CD14-positive monocyte (primary cell): ENCODE data around the gene PTTG1IP. TPM values are rescaled to one million over a fixed set of nuclear protein-coding genes. Genes with fewer than 3 reads are reported as not detected.

Experiments
- DNase-seq, 3 donors: peaks; one replicate each; pipeline ENCODE4 v3.0.0-alpha.2; 2011 to 2022
- H2AFZ ChIP-seq: 2 replicates; pipeline ENCODE4 v1.6.0; 2012; ENCODE audit warnings: mild to moderate bottlenecking, low read depth, low read length, inconsistent platforms; ENCODE audit not compliant: insufficient read depth, poor library complexity, severe bottlenecking
- H3K27ac ChIP-seq, 2 donors: 1 replicate in 1 of 2; 2 replicates in 1 of 2; pipeline ENCODE4 v1.5.1; 2012 to 2013; ENCODE audit warnings: low read length in 2 of 2, control low read depth in 1 of 2, inconsistent platforms in 1 of 2, low read depth in 1 of 2, mild to moderate bottlenecking in 1 of 2
- H3K27me3 ChIP-seq, 2 donors: one replicate each; pipeline versions ENCODE4 v1.6.0 to v1.6.1; 2011 to 2013; ENCODE audit warnings: low read length in 2 of 2; ENCODE audit not compliant: control insufficient read depth in 2 of 2, insufficient read depth in 2 of 2
- H3K36me3 ChIP-seq, 2 donors: replicated peaks in 1 of 2; 1 replicate in 1 of 2; 2 replicates in 1 of 2; pipeline versions ENCODE4 v1.5.1 to v1.6.1; 2012 to 2013; ENCODE audit warnings: low read length in 2 of 2, control low read depth in 1 of 2, inconsistent platforms in 1 of 2, mild to moderate bottlenecking in 1 of 2; ENCODE audit not compliant: insufficient read depth in 2 of 2, control insufficient read depth in 1 of 2
- H3K4me1 ChIP-seq, 2 donors: 1 replicate in 1 of 2; 2 replicates in 1 of 2; pipeline versions ENCODE4 v1.5.1 to v1.6.1; 2012 to 2013; ENCODE audit warnings: low read length in 2 of 2, control low read depth in 1 of 2, inconsistent platforms in 1 of 2, mild to moderate bottlenecking in 1 of 2, moderate library complexity in 1 of 2; ENCODE audit not compliant: insufficient read depth in 2 of 2, control insufficient read depth in 1 of 2
- H3K4me2 ChIP-seq: replicated peaks from 2 replicates; pipeline ENCODE3; 2012; ENCODE audit warnings: low read length, moderate library complexity, mild to moderate bottlenecking; ENCODE audit not compliant: poor library complexity, severe bottlenecking; ENCODE audit errors: extremely low read depth
- H3K4me3 ChIP-seq, 3 experiments: fragments of 200-600 bp in 1 of 3; sonication (generic) in 1 of 3; replicated peaks in 1 of 3; 1 replicate in 2 of 3; 2 replicates in 1 of 3; pipeline ENCODE4 v1.5.1; 2011 to 2013; ENCODE audit warnings: low read length in 3 of 3, mild to moderate bottlenecking in 3 of 3, control low read depth in 2 of 3, low read depth in 2 of 3, inconsistent platforms in 1 of 3, moderate library complexity in 1 of 3
- H3K79me2 ChIP-seq: 2 replicates; pipeline ENCODE4 v1.6.0; 2012; ENCODE audit warnings: mild to moderate bottlenecking, control low read depth, inconsistent platforms, low read length, moderate library complexity; ENCODE audit not compliant: insufficient read depth
- H3K9ac ChIP-seq: 2 replicates; pipeline ENCODE4 v1.6.0; 2017; ENCODE audit warnings: low read length, mild to moderate bottlenecking; ENCODE audit not compliant: insufficient read depth, poor library complexity, severe bottlenecking
- H3K9me3 ChIP-seq, 2 donors: replicated peaks in 1 of 2; 1 replicate in 1 of 2; 2 replicates in 1 of 2; pipeline versions ENCODE4 v1.5.1 to v1.6.1; 2012 to 2013; ENCODE audit warnings: low read length in 2 of 2, control low read depth in 1 of 2; ENCODE audit not compliant: control insufficient read depth in 1 of 2, insufficient read depth in 1 of 2
- H4K20me1 ChIP-seq: 2 replicates; pipeline ENCODE4 v1.6.0; 2012; ENCODE audit warnings: mild to moderate bottlenecking, low read length, control low read depth, moderate library complexity; ENCODE audit not compliant: insufficient read depth
- H3K27ac Mint-ChIP-seq, 7 donors: one replicate each; pipeline ENCODE4 v1.8.0; 2020; ENCODE audit warnings: mild to moderate bottlenecking in 7 of 7, mixed read lengths in 7 of 7, moderate library complexity in 6 of 7, inconsistent platforms in 2 of 7
- H3K27me3 Mint-ChIP-seq, 3 donors: one replicate each; pipeline ENCODE4 v1.8.0; 2021 to 2022; ENCODE audit warnings: low read depth in 3 of 3, mild to moderate bottlenecking in 3 of 3, mixed read lengths in 3 of 3, moderate library complexity in 3 of 3, inconsistent platforms in 1 of 3
- H3K36me3 Mint-ChIP-seq, 2 donors: one replicate each; pipeline ENCODE4 v1.8.0; 2020; ENCODE audit warnings: mixed read lengths in 2 of 2, inconsistent platforms in 1 of 2, mild to moderate bottlenecking in 1 of 2
- H3K4me1 Mint-ChIP-seq: one replicate; pipeline ENCODE4 v1.8.0; 2020; ENCODE audit warnings: mild to moderate bottlenecking, mixed read lengths
- H3K4me3 Mint-ChIP-seq, 2 donors: one replicate each; pipeline ENCODE4 v1.8.0; 2020; ENCODE audit warnings: mild to moderate bottlenecking in 2 of 2, mixed read lengths in 2 of 2, moderate library complexity in 1 of 2
- H3K9me3 Mint-ChIP-seq, 7 donors: one replicate each; pipeline ENCODE4 v1.8.0; 2020 to 2022; ENCODE audit warnings: mixed read lengths in 7 of 7, mild to moderate bottlenecking in 6 of 7, moderate library complexity in 6 of 7, inconsistent platforms in 2 of 7
- CTCF ChIP-seq: fragments of 200-600 bp; IDR thresholded peaks from one replicate; pipeline ENCODE4 v1.8.0; 2022; ENCODE audit warnings: antibody characterized with exemption, mild to moderate bottlenecking
- WGBS: methylation state at CpG from one replicate; pipeline ENCODE4 v1.1.5; 2013; ENCODE audit warnings: missing lambda C conversion rate; ENCODE audit not compliant: insufficient coverage; 5-methylcytosine and 5-hydroxymethylcytosine counted together
- intact Hi-C, 2 donors: fragments of 100-400 bp; cut with micrococcal nuclease; formaldehyde crosslinking; loops; one replicate each; pipeline versions ENCODE4 v1.15.0 to v1.15.1; 2023
- polyA plus RNA-seq, 3 donors: library from polyadenylated mRNA; depleted of rRNA in 1 of 3; unstranded in 2 of 3; stranded (reverse) in 1 of 3; fragments of 300-500 nt in 2 of 3; fragments of >200 nt in 1 of 3; fragmentation: Illumina TruSeq in 2 of 3; gene quantifications; 1 replicate in 2 of 3; 2 replicates in 1 of 3; pipeline ENCODE4 v1.2.3, GENCODE V29; 2012 to 2021

Gene PTTG1IP
- polyA plus RNA-seq, 3 donors: 118 to 238 (median 206) TPM

- intact Hi-C loops: loop anchor here (2.0 to 5.0 kb wide), 2 partner anchors 13 to 63 kb away; partner anchors contain the start of gene UBE2G2 (in 1 of the 2)
- no peaks in the 10 kb centered on the region for H3K27me3 Mint-ChIP-seq
- Histone ChIP-seq H3K27me3 (no peaks in the 10 kb centered on the region), H3K9ac (no peak overlapping the region), H3K4me1 (peaks cover 57 to 58% of the 10 kb centered on the region in 2 donors), H2AFZ (no peak overlapping the region), H3K36me3 (peaks cover 26 to 60% of the 10 kb centered on the region in 2 donors), H3K79me2 (peaks cover 100% of the 10 kb centered on the region), H3K9me3 (no peaks in the 10 kb centered on the region), H3K4me3 (peak overlapping the region in 1 of 3 experiments; percentile 44), H3K27ac (peak overlapping the region; percentile 53 to 74), H4K20me1 (peaks cover 100% of the 10 kb centered on the region), H3K4me2 (peak overlapping the region; percentile 32)
- 14% methylated on average over 12 of the region's 12 CpGs for WGBS
- no peaks in the 10 kb centered on the region for H3K9me3 Mint-ChIP-seq
- H3K36me3 Mint-ChIP-seq: peaks cover 61 to 66% of the 10 kb centered on the region in 2 donors
- H3K27ac Mint-ChIP-seq: peak overlapping the region; percentile 60 to 91 (median 78)
- H3K4me1 Mint-ChIP-seq: peaks cover 73% of the 10 kb centered on the region
- peak overlapping the region; percentile 31 to 68 for H3K4me3 Mint-ChIP-seq
- TF ChIP-seq CTCF: no peak
- DNase-seq: peak; percentile 67 to 79 (median 76)
Measured at GRCh38 chr21:44865561-44866280, 7.8 kb downstream of the PTTG1IP start.

- no peak for DNase-seq
- Mint-ChIP-seq H3K4me1 (peaks cover 54% of the 10 kb centered on the region), H3K9me3 (no peaks in the 10 kb centered on the region), H3K27me3 (no peaks in the 10 kb centered on the region), H3K36me3 (peaks cover 76 to 84% of the 10 kb centered on the region in 2 donors), H3K4me3 (no peak overlapping the region), H3K27ac (peak overlapping the region in 3 of 7 donors; percentile 8 to 80 (median 46))
- Histone ChIP-seq H3K4me2 (no peak overlapping the region), H3K9ac (no peak overlapping the region), H3K79me2 (peaks cover 100% of the 10 kb centered on the region), H2AFZ (no peak overlapping the region), H3K4me3 (no peak overlapping the region), H3K9me3 (no peaks in the 10 kb centered on the region), H4K20me1 (peaks cover 100% of the 10 kb centered on the region), H3K36me3 (peaks cover 46 to 82% of the 10 kb centered on the region in 2 donors), H3K27ac (no peak overlapping the region), H3K4me1 (peaks cover 31% of the 10 kb centered on the region in 2 donors), H3K27me3 (no peaks in the 10 kb centered on the region)
- TF ChIP-seq CTCF: no peak
- WGBS: 94% methylated on average over 6 of the region's 25 CpGs
- intact Hi-C loops: no loop called here
Measured at GRCh38 chr21:44862869-44863685, 10.4 kb downstream of the PTTG1IP start.
